ENCODE measurements around the gene NPHS1. TPM values are rescaled to one million over a fixed set of nuclear protein-coding genes. Genes with fewer than 3 reads are reported as not detected.

Gene NPHS1
- polyA plus RNA-seq, 3 donors, result not detected

GRCh38 chr19:35885904-35886303 lies 33.6 kb upstream of the NPHS1 start:
- H3K4me3 Mint-ChIP-seq, result no peak overlapping the region
- H2AFZ ChIP-seq (ENCODE audit: insufficient read depth, low read depth, low read length, poor library complexity, severe bottlenecking), result no peak overlapping the region
- DNase-seq, result no peak
- peaks cover 7% of the 10 kb centered on the region for H3K4me1 Mint-ChIP-seq
- WGBS (ENCODE audit: insufficient coverage), result 96% methylated on average over 6 of the region's 8 CpGs
- H4K20me1 ChIP-seq (ENCODE audit: insufficient read depth, low read length), result peaks cover 49% of the 10 kb centered on the region
- H3K27me3 Mint-ChIP-seq (ENCODE audit: low read depth in 3 of 3), result peaks cover 2 to 3% (median 2%) of the 10 kb centered on the region in 3 donors
- H3K36me3 Mint-ChIP-seq, result peaks cover 40 to 48% of the 10 kb centered on the region in 2 donors
- no peak overlapping the region for H3K9ac ChIP-seq (ENCODE audit: insufficient read depth, low read length, poor library complexity, severe bottlenecking)
- H3K36me3 ChIP-seq (replicated peaks in 1 of 2; ENCODE audit: control insufficient read depth in 1 of 2, insufficient read depth in 2 of 2, low read length in 2 of 2), result peaks cover 36 to 44% of the 10 kb centered on the region in 2 donors
- H3K27me3 ChIP-seq (ENCODE audit: control insufficient read depth in 2 of 2, insufficient read depth in 2 of 2, low read length in 2 of 2), result no peaks in the 10 kb centered on the region
- no peak overlapping the region for H3K27ac ChIP-seq (ENCODE audit: low read depth in 1 of 2, low read length in 2 of 2)
- H3K9me3 Mint-ChIP-seq, result no peaks in the 10 kb centered on the region
- H3K4me3 ChIP-seq (replicated peaks in 1 of 3; ENCODE audit: low read depth in 2 of 3, low read length in 3 of 3), result no peak overlapping the region
- no peaks in the 10 kb centered on the region for H3K9me3 ChIP-seq (replicated peaks in 1 of 2; ENCODE audit: control insufficient read depth in 1 of 2, insufficient read depth in 1 of 2, low read length in 2 of 2)
- H3K27ac Mint-ChIP-seq, result peak overlapping the region in 1 of 7 donors; percentile 74
- TF ChIP-seq CTCF (IDR thresholded peaks at IDR 0.05), result no peak
- intact Hi-C loops (cut with micrococcal nuclease), result no loop called here
- H3K4me1 ChIP-seq (ENCODE audit: control insufficient read depth in 1 of 2, insufficient read depth in 2 of 2, low read length in 2 of 2), result no peaks in the 10 kb centered on the region
- H3K79me2 ChIP-seq (ENCODE audit: insufficient read depth, low read length), result peaks cover 5% of the 10 kb centered on the region
- no peak overlapping the region for H3K4me2 ChIP-seq (replicated peaks; ENCODE audit: extremely low read depth, low read length, poor library complexity, severe bottlenecking)

- Mint-ChIP-seq H3K9me3 (no peaks in the 10 kb centered on the region), H3K4me1 (peaks cover 7% of the 10 kb centered on the region), H3K36me3 (peaks cover 35 to 42% of the 10 kb centered on the region in 2 donors), H3K4me3 (no peak overlapping the region), H3K27ac (peak overlapping the region in 4 of 7 donors; percentile 40 to 74 (median 49)), H3K27me3 (ENCODE audit: low read depth in 3 of 3) (peaks cover 2 to 3% (median 2%) of the 10 kb centered on the region in 3 donors)
- Histone ChIP-seq H3K9me3 (replicated peaks in 1 of 2; ENCODE audit: control insufficient read depth in 1 of 2, insufficient read depth in 1 of 2, low read length in 2 of 2) (no peaks in the 10 kb centered on the region), H3K36me3 (replicated peaks in 1 of 2; ENCODE audit: control insufficient read depth in 1 of 2, insufficient read depth in 2 of 2, low read length in 2 of 2) (peaks cover 30 to 38% of the 10 kb centered on the region in 2 donors), H3K4me2 (replicated peaks; ENCODE audit: extremely low read depth, low read length, poor library complexity, severe bottlenecking) (no peak overlapping the region), H3K4me1 (ENCODE audit: control insufficient read depth in 1 of 2, insufficient read depth in 2 of 2, low read length in 2 of 2) (no peaks in the 10 kb centered on the region), H3K4me3 (replicated peaks in 1 of 3; ENCODE audit: low read depth in 2 of 3, low read length in 3 of 3) (no peak overlapping the region), H3K27me3 (ENCODE audit: control insufficient read depth in 2 of 2, insufficient read depth in 2 of 2, low read length in 2 of 2) (no peaks in the 10 kb centered on the region), H4K20me1 (ENCODE audit: insufficient read depth, low read length) (peaks cover 42% of the 10 kb centered on the region), H3K79me2 (ENCODE audit: insufficient read depth, low read length) (peaks cover 1% of the 10 kb centered on the region), H3K27ac (ENCODE audit: low read depth in 1 of 2, low read length in 2 of 2) (no peak overlapping the region), H2AFZ (ENCODE audit: insufficient read depth, low read depth, low read length, poor library complexity, severe bottlenecking) (no peak overlapping the region), H3K9ac (ENCODE audit: insufficient read depth, low read length, poor library complexity, severe bottlenecking) (no peak overlapping the region)
- intact Hi-C loops (cut with micrococcal nuclease), result no loop called here
- TF ChIP-seq CTCF (IDR thresholded peaks at IDR 0.05), result no peak
- DNase-seq, result no peak
- 95% methylated on average over 6 of the region's 6 CpGs for WGBS (ENCODE audit: insufficient coverage)
Measured at GRCh38 chr19:35885225-35885738, 33.0 kb upstream of the NPHS1 start.
